Measurements from ENCODE around the gene VWA8. TPM values are rescaled to one million over a fixed set of nuclear protein-coding genes. Genes with fewer than 3 reads are reported as not detected.
A peak's percentile ranks its signal among the peaks of the same experiment; 100 is the strongest.

The VWA8 gene
- total and polyA plus RNA-seq, 9 donors = 6.5 to 16.0 (median 9.3) TPM

- H3K27me3 ChIP-seq (ENCODE audit: control insufficient read depth, insufficient read depth, low read length) = no peaks in the 10 kb centered on the region
- DNase-seq = no peak
- no peak overlapping the region for H3K4me3 ChIP-seq (ENCODE audit: low read length)
- no peaks in the 10 kb centered on the region for H3K4me1 ChIP-seq (ENCODE audit: control insufficient read depth, insufficient read depth, low read length)
- peaks cover 5% of the 10 kb centered on the region for H3K36me3 ChIP-seq (ENCODE audit: control insufficient read depth, insufficient read depth, low read length)
- no peak overlapping the region for H3K27ac ChIP-seq (ENCODE audit: low read length)
- peaks cover 9% of the 10 kb centered on the region for H3K9me3 ChIP-seq (replicated peaks; ENCODE audit: control insufficient read depth, low read depth, low read length)
Measured at GRCh38 chr13:41945926-41946325, 15.0 kb downstream of the VWA8 start.

DNA sequence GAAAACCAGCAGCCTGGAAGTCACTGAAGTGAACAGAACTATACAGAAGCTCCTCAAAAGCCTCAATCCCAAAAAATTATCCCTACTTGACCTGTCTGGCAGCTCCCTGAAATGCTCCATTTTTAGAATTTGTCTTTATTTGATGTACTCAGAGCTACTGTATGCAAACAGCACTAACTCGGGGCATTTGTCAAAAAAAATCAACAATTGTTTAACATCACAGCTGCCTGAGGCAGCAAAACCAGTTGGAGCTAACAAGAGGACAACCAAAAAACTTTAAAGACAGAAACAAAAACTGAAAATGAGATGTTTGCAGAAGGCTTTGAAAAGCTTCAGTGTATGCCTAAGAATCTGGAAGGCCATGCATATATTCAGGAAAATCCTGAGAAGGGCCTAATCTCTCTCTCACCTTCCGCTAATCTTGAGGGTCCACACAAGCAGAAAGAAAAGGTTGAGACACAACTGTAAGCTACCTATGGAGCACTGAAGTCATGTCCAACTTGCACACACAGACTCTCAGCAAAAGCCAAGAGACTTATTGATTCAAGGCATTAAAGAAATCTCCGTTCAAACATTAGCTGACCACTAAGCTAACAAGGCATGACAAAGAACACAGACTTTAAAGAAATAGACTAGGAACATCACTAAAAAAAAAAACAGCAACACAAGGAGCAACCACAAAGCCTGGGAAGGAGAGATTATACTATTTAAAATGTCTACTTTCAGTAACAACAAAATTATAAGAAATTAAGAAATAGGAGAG lies 16.1 kb downstream of the VWA8 start:
- H3K36me3 ChIP-seq (ENCODE audit: control insufficient read depth, insufficient read depth, low read length) = peaks cover 5% of the 10 kb centered on the region
- peaks cover 9% of the 10 kb centered on the region for H3K9me3 ChIP-seq (replicated peaks; ENCODE audit: control insufficient read depth, low read depth, low read length)
- no peaks in the 10 kb centered on the region for H3K27me3 ChIP-seq (ENCODE audit: control insufficient read depth, insufficient read depth, low read length)
- WGBS (ENCODE audit: insufficient coverage) = 90% methylated on average over 2 of the region's 3 CpGs
- H3K4me1 ChIP-seq (ENCODE audit: control insufficient read depth, insufficient read depth, low read length) = no peaks in the 10 kb centered on the region
- no peak overlapping the region for H3K27ac ChIP-seq (ENCODE audit: low read length)
- DNase-seq = no peak
- H3K4me3 ChIP-seq (ENCODE audit: low read length) = no peak overlapping the region

GRCh38 chr13:41944229-41944628 lies 16.7 kb downstream of the VWA8 start:
- no peaks in the 10 kb centered on the region for H3K4me1 ChIP-seq (ENCODE audit: control insufficient read depth, insufficient read depth, low read length)
- H3K27me3 ChIP-seq (ENCODE audit: control insufficient read depth, insufficient read depth, low read length) = no peaks in the 10 kb centered on the region
- H3K4me3 ChIP-seq (ENCODE audit: low read length) = no peak overlapping the region
- no peak for DNase-seq
- H3K9me3 ChIP-seq (replicated peaks; ENCODE audit: control insufficient read depth, low read depth, low read length) = peaks cover 9% of the 10 kb centered on the region
- H3K27ac ChIP-seq (ENCODE audit: low read length) = no peak overlapping the region
- H3K36me3 ChIP-seq (ENCODE audit: control insufficient read depth, insufficient read depth, low read length) = peaks cover 5% of the 10 kb centered on the region
- 94% methylated on average over 2 of the region's 3 CpGs for WGBS (ENCODE audit: insufficient coverage)

DNA sequence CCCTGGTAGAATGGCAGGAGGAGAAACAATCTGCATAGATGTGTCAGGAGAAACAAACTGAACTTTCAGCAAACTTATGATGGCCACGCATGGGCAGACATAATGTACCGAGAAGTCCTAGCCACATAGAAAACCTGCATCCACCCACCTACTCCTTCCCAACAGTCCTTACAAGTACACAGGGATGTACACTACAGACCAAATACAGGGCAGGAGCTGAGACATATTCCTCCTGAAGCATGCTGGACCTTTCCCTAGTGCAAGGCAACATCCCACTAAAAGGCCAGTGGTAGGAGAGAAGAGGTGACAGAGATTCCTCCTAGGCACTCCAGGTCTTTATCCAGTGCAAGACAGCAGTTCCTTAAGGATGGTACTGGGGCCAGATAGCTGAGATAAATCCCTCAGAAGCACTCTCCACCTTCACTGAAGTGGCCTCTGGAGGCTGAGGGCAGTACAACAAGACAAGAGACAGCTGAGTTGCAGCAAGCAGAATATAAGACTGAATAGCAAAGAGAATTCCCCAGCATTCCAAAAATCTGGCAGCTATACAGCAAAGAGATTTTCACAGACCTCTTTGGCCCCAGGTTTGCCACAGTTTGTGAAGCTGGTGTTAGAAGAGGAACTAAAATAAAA lies 18.3 kb downstream of the VWA8 start:
- Histone ChIP-seq H3K27ac (ENCODE audit: low read length) (no peak overlapping the region), H3K4me3 (ENCODE audit: low read length) (no peak overlapping the region), H3K4me1 (ENCODE audit: control insufficient read depth, insufficient read depth, low read length) (no peaks in the 10 kb centered on the region), H3K36me3 (ENCODE audit: control insufficient read depth, insufficient read depth, low read length) (peaks cover 5% of the 10 kb centered on the region), H3K9me3 (replicated peaks; ENCODE audit: control insufficient read depth, low read depth, low read length) (peaks cover 9% of the 10 kb centered on the region), H3K27me3 (ENCODE audit: control insufficient read depth, insufficient read depth, low read length) (no peaks in the 10 kb centered on the region)
- peak; percentile 19 for DNase-seq
- WGBS (ENCODE audit: insufficient coverage) = 100% methylated on average over 2 of the region's 2 CpGs

DNA sequence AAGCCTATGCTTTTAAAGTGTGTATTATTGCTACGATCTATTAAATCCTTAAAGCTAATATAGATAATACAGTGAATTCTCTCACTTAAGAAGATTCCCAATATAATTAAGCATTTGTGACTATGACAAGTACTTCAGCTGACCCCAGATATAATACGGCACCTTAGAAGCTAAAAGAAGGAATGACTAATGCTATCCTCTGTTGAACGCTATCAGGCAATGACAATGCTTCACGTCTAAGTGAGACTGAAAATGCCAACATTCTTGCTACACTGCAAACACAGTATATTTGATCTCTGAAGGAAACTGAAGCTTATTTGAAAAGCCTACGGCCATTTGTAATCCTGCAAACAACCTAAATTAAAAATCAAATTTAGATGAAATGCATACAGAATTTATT lies 19.7 kb downstream of the VWA8 start:
- no peak for DNase-seq
- Histone ChIP-seq H3K27me3 (ENCODE audit: control insufficient read depth, insufficient read depth, low read length) (no peaks in the 10 kb centered on the region), H3K9me3 (replicated peaks; ENCODE audit: control insufficient read depth, low read depth, low read length) (peaks cover 5% of the 10 kb centered on the region), H3K4me1 (ENCODE audit: control insufficient read depth, insufficient read depth, low read length) (no peaks in the 10 kb centered on the region), H3K27ac (ENCODE audit: low read length) (no peak overlapping the region), H3K4me3 (ENCODE audit: low read length) (no peak overlapping the region), H3K36me3 (ENCODE audit: control insufficient read depth, insufficient read depth, low read length) (peaks cover 5% of the 10 kb centered on the region)
- WGBS (ENCODE audit: insufficient coverage) = no CpG with 5 or more reads among the region's 5 CpGs

- H3K27ac ChIP-seq (ENCODE audit: low read length) = no peak overlapping the region
- no peaks in the 10 kb centered on the region for H3K4me1 ChIP-seq (ENCODE audit: control insufficient read depth, insufficient read depth, low read length)
- no peaks in the 10 kb centered on the region for H3K27me3 ChIP-seq (ENCODE audit: control insufficient read depth, insufficient read depth, low read length)
- peaks cover 5% of the 10 kb centered on the region for H3K36me3 ChIP-seq (ENCODE audit: control insufficient read depth, insufficient read depth, low read length)
- no peak for DNase-seq
- no peaks in the 10 kb centered on the region for H3K9me3 ChIP-seq (replicated peaks; ENCODE audit: control insufficient read depth, low read depth, low read length)
- H3K4me3 ChIP-seq (ENCODE audit: low read length) = no peak overlapping the region
Measured at GRCh38 chr13:41939398-41939797, 21.5 kb downstream of the VWA8 start.

GRCh38 chr13:41938918-41939317 lies 22.0 kb downstream of the VWA8 start:
- Histone ChIP-seq H3K27ac (ENCODE audit: low read length) (no peak overlapping the region), H3K4me1 (ENCODE audit: control insufficient read depth, insufficient read depth, low read length) (no peaks in the 10 kb centered on the region), H3K27me3 (ENCODE audit: control insufficient read depth, insufficient read depth, low read length) (no peaks in the 10 kb centered on the region), H3K36me3 (ENCODE audit: control insufficient read depth, insufficient read depth, low read length) (peaks cover 5% of the 10 kb centered on the region), H3K9me3 (replicated peaks; ENCODE audit: control insufficient read depth, low read depth, low read length) (no peaks in the 10 kb centered on the region), H3K4me3 (ENCODE audit: low read length) (no peak overlapping the region)
- no peak for DNase-seq
- WGBS (ENCODE audit: insufficient coverage) = no CpG with 5 or more reads among the region's 1 CpG

DNA sequence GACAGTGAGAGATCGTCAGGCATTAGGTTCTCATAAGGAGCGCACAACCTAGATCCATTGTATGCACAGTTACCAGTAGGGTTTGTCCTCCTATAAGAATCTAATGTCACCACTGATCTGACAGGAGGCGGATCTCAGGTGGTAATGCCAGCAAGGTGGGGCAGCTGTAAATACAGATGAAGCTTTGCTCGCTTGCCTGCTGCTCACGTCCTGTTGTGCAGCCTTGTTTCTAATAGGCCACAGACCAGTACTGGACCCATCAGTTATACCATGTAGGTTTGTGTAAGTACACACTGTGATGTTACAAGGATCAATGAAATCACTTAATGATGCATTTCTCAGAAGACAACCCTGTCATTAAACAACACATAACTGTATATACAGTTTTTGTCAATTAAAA lies 23.5 kb downstream of the VWA8 start:
- no peaks in the 10 kb centered on the region for H3K4me1 ChIP-seq (ENCODE audit: control insufficient read depth, insufficient read depth, low read length)
- no peak overlapping the region for H3K27ac ChIP-seq (ENCODE audit: low read length)
- no peak for DNase-seq
- WGBS (ENCODE audit: insufficient coverage) = 100% methylated on average over 1 of the region's 5 CpGs
- H3K36me3 ChIP-seq (ENCODE audit: control insufficient read depth, insufficient read depth, low read length) = peaks cover 2% of the 10 kb centered on the region
- no peak overlapping the region for H3K4me3 ChIP-seq (ENCODE audit: low read length)
- H3K27me3 ChIP-seq (ENCODE audit: control insufficient read depth, insufficient read depth, low read length) = no peaks in the 10 kb centered on the region
- no peaks in the 10 kb centered on the region for H3K9me3 ChIP-seq (replicated peaks; ENCODE audit: control insufficient read depth, low read depth, low read length)

- Histone ChIP-seq H3K9me3 (replicated peaks; ENCODE audit: control insufficient read depth, low read depth, low read length) (no peaks in the 10 kb centered on the region), H3K4me3 (ENCODE audit: low read length) (no peak overlapping the region)
- no CpG with 5 or more reads among the region's 1 CpG for WGBS (ENCODE audit: insufficient coverage)
Measured at GRCh38 chr13:41935501-41935900, 25.4 kb downstream of the VWA8 start.

GRCh38 chr13:41934994-41935393 lies 25.9 kb downstream of the VWA8 start:
- no peaks in the 10 kb centered on the region for H3K36me3 ChIP-seq (ENCODE audit: control insufficient read depth, insufficient read depth, low read length)
- WGBS (ENCODE audit: insufficient coverage) = no CpG with 5 or more reads among the region's 1 CpG
- H3K4me3 ChIP-seq (ENCODE audit: low read length) = no peak overlapping the region
- DNase-seq = no peak
- H3K4me1 ChIP-seq (ENCODE audit: control insufficient read depth, insufficient read depth, low read length) = no peaks in the 10 kb centered on the region
- H3K9me3 ChIP-seq (replicated peaks; ENCODE audit: control insufficient read depth, low read depth, low read length) = no peaks in the 10 kb centered on the region
- H3K27ac ChIP-seq (ENCODE audit: low read length) = no peak overlapping the region
- no peaks in the 10 kb centered on the region for H3K27me3 ChIP-seq (ENCODE audit: control insufficient read depth, insufficient read depth, low read length)

More at GRCh38 chr13:41935501-41935900, 25.4 kb downstream of the VWA8 start:
- H3K4me1 ChIP-seq (ENCODE audit: control insufficient read depth, insufficient read depth, low read length) = no peaks in the 10 kb centered on the region
- no peaks in the 10 kb centered on the region for H3K36me3 ChIP-seq (ENCODE audit: control insufficient read depth, insufficient read depth, low read length)
- H3K27me3 ChIP-seq (ENCODE audit: control insufficient read depth, insufficient read depth, low read length) = no peaks in the 10 kb centered on the region
- no peak for DNase-seq
- H3K27ac ChIP-seq (ENCODE audit: low read length) = no peak overlapping the region
